Stimulated activated CD4-positive, alpha-beta T cell treated with anti-CD3 and anti-CD28 coated beads, Interleukin-4, amount 100 ng/mL, for 4 hours (primary cell): ENCODE measurements around the gene EHD1.
A peak's percentile ranks its signal among the peaks of the same experiment; 100 is the strongest.

ENCODE experiments used
- DNase-seq, 2 experiments: peaks; one replicate each; pipeline ENCODE4 v3.0.0-alpha.2; 2020

EHD1 gene

DNA sequence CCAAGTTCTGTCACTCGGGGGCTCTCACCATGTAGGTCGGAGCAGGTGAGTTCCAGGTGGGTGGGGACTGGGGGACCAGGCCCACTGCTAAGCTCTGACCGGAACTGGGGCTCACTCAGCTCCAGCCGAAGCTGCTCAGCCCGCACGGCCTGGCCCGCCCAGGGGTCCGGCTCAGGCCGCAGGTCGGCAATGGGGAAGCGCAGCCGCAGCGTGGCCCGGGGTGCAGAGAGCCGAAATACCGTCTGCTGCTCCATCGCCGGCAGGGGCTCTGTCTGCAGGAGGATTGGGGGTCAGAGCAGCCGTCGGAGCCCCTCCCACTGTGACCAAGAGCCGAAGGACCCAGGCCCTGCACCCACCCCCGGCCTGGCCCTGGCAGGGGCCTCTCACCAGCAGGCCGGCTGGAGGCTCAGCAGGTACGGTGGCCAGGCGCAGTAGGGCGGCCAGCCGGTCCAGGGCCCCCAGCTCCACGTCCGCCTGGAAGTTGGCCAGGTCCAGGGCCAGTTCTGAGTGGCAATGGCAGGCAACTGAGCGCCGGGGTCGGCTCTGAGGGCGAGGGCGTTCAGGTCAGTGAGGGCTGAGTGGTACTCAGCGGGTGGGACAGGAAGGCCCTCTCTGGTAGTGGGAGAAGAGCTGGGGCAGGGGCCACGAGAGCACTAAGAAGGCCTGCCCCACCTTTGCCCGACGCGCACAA lies 31.4 kb upstream of the EHD1 start:
- no peak for DNase-seq

- DNase-seq = no peak
Measured at GRCh38 chr11:64908766-64909165, 30.3 kb upstream of the EHD1 start.

DNA sequence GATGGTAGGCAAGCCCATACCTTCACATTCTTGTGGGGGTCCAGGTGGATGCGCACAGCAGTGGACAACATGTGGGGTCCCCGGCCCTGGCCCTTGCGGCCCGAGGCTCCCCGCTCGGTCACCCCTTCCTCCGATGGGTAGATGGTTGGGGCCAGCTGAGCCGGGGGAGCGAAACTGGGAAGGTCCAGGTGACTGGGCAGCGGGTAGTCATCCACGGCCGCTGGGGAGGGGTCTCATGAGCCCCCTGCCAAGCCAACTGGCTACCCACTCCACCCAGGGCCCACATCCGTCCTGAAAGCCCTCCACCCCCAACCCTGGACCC lies 27.9 kb upstream of the EHD1 start:
- no peak for DNase-seq

GRCh38 chr11:64905516-64906313 lies 27.3 kb upstream of the EHD1 start:
- no peak for DNase-seq

DNA sequence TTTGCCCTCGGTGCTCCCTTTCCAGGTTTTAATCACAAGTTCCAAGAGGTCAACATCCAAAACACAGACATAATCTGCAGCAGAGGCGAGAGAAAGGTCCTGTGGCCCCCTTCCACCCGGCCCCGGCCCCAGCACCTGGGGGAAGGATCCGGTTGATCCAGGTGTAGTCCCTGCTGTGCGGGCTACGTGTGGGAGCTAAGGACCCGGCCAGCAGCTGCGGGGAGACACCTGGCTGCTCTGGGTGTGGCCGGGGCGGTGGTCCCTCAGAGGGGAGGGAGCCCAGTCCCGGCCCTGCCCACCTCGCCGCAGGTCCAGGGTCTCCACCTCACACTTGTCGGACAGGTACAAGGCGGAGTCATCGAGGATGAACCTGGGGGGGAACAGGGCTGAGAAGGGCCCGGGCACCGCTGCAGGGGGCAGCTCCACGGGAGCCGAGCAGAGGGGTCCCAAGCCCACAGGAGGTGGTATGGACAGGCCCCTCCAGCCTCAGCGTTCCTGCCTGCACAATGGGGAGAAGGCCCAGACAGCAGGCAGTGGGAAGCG lies 24.9 kb upstream of the EHD1 start:
- DNase-seq = no peak

GRCh38 chr11:64902102-64902900 lies 23.9 kb upstream of the EHD1 start:
- no peak for DNase-seq

- DNase-seq = no peak
Measured at GRCh38 chr11:64900774-64901173, 22.4 kb upstream of the EHD1 start.

GRCh38 chr11:64900263-64900678 lies 21.9 kb upstream of the EHD1 start:
- peak; percentile 58 to 81 for DNase-seq

- no peak for DNase-seq
Measured at GRCh38 chr11:64898541-64898940, 20.1 kb upstream of the EHD1 start.

- no peak for DNase-seq
Measured at GRCh38 chr11:64898076-64898445, 19.6 kb upstream of the EHD1 start.

- DNase-seq = no peak
Measured at GRCh38 chr11:64897381-64898075, 19.1 kb upstream of the EHD1 start.

GRCh38 chr11:64896448-64897022 lies 18.1 kb upstream of the EHD1 start:
- no peak for DNase-seq

GRCh38 chr11:64894812-64895452 lies 16.5 kb upstream of the EHD1 start:
- DNase-seq = no peak

- peak; percentile 82 to 94 for DNase-seq
Measured at GRCh38 chr11:64894070-64894811, 15.8 kb upstream of the EHD1 start.

DNA sequence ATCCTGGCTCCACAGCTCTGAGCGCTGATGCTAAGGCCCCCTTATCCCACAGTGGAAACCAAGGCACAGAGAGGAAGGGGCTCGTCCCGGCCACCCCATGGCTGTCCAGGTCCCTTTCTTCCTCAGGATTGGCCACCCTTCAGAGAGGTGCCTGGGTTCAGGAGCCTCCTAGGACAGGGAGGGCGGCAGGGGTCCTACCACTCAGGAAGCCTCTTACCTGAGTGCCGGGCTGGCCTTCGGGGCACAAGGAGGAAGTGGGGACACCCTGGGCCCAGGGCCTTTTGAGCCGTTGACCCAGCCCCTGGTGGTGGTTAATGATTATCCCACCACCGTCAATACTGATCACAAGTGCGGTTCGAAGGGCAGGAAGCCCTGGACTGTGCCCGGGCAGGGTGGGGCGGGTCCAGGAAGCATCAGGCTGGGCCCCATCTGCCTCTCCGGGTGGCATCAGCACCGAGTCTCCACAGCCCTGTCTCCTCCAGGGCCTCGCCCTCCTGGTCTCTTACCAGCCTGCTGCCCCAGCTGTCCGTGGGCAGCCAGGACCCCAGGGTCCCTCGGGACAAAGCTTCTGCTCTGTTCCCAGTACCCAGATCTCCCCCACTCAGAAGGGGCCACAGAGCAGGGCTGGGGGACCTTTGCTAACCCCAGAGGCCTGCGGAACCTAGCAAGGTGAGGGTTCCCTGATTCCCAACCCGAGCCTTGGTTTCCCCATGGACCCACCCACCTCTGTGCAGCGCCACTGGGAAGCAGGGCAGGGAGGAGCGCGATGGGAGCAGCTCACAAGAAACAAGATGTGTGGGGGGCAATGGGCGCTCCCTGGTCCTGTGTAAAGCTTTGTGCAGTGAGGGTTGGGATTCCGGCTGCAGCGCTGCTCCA lies 15.0 kb upstream of the EHD1 start:
- no peak for DNase-seq

DNA sequence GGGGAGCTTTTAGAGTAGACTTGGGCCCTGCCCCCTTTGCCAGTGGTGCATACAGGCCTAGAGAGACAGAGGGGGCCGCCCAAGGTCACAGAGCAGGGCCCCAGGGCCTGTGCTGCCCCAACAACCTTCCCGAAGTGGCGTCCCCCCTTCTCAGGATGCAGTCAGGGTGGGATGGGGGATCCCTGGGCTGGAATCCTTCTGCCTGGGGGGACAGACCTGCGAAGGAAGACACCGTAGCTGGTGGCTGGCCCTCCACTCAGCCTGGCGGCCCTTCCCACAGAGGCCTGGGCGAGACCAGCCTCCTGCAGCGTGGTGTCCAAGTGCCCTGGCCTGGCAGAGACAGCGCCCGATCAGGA lies 14.4 kb upstream of the EHD1 start:
- no peak for DNase-seq

DNA sequence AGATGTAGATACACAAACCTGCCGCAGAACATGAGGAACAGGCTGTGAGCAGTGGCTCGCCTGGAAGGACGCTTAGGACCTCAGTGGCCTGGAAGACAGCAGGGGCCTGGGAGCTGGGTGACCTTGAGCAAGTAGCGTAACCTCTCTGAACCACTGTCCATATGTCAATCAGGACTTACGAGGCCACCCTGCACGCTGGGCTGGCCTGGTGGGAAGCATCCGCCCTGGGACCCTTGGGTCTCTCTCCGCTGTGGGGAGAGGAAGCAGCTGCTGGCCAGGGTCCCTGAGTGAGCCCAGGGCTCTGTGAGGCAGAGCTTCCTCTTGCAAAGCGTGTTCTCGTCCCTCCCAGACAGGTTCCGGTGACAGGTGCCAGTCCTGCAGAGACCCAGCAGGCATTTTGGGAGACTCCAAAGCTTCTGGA lies 14.0 kb upstream of the EHD1 start:
- no peak for DNase-seq

- DNase-seq = no peak
Measured at GRCh38 chr11:64891880-64892279, 13.5 kb upstream of the EHD1 start.

- no peak for DNase-seq
Measured at GRCh38 chr11:64891215-64891848, 12.9 kb upstream of the EHD1 start.

DNA sequence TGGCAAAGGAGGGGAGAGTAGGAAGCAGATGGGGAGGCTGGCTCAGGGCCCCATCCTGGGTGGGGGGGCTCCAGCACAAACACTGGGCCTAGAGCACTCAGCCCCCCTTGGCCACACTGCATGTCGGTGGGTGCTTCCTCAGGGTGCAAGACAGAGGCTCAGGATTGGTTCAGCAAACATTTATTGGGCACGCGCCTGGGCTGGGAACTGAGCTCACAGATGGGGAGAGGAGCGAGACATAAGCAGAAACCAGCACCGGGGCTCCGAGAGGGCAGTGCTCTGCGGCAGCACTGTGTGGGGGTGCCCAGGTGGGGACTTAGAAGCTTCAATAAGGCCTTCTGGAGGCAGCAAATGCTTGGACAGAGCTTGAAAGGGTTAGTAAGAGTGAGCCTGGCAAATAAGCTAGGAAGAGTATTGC lies 12.1 kb upstream of the EHD1 start:
- DNase-seq = no peak
